ENCODE results near the gene PPM1H. TPM values are rescaled to one million over a fixed set of nuclear protein-coding genes. Genes with fewer than 3 reads are reported as not detected.

PPM1H gene
- total and polyA plus RNA-seq, 2 of the 8 experiments (the other 6 are each of a cell fraction or from before 2014, with no cell fraction given): 16.4 to 36.1 TPM

- DNase-seq (ENCODE audit: low read depth in 1 of 2, low spot score in 2 of 2): no peak
- H3K14ac ChIP-seq (ENCODE audit: insufficient read length): no peak overlapping the region
- H2BK120ac ChIP-seq (replicated peaks; ENCODE audit: low read depth, low read length): no peak overlapping the region
- no peak overlapping the region for H3K4me3 ChIP-seq (ENCODE audit: extremely low read depth in 1 of 4, insufficient read depth in 2 of 4, low read depth in 3 of 4, low read length in 4 of 4)
- no peak overlapping the region for H2AFZ ChIP-seq (ENCODE audit: low read length)
- H4K91ac ChIP-seq (replicated peaks; ENCODE audit: insufficient read length, low read length): no peak overlapping the region
- no peak overlapping the region for H3K56ac ChIP-seq (replicated peaks; ENCODE audit: insufficient read length, low read depth, low read length)
- H3K23me2 ChIP-seq (ENCODE audit: low read depth, low read length): no peaks in the 10 kb centered on the region
- H2BK12ac ChIP-seq (ENCODE audit: low read depth, low read length): no peak overlapping the region
- peaks cover 5% of the 10 kb centered on the region; the same call in 1 of the 2 replicates for H3K79me1 ChIP-seq (ENCODE audit: low read depth, low read length)
- H3K27me3 ChIP-seq (replicated peaks in 1 of 4; ENCODE audit: control insufficient read depth in 3 of 4, extremely low read depth in 1 of 4, insufficient read depth in 3 of 4, low read length in 3 of 4): no peaks in the 10 kb centered on the region
- peaks cover 0 to 9% (median 8%) of the 10 kb centered on the region in 4 experiments; a peak in 5 of 7 replicates for H3K4me1 ChIP-seq (replicated peaks in 1 of 4; ENCODE audit: control insufficient read depth in 3 of 4, insufficient read depth in 4 of 4, low read length in 3 of 4)
- H2BK20ac ChIP-seq (ENCODE audit: low read length): no peak overlapping the region
- H2AK5ac ChIP-seq (ENCODE audit: low read depth, low read length): no peak overlapping the region
- H2BK15ac ChIP-seq (ENCODE audit: low read length): no peak overlapping the region
- H4K5ac ChIP-seq (ENCODE audit: insufficient read length, low read depth, low read length): no peak overlapping the region
- no peaks in the 10 kb centered on the region for H3K9me3 ChIP-seq (ENCODE audit: insufficient read depth in 2 of 2, low read depth in 1 of 2, low read length in 1 of 2)
- no peak overlapping the region for H3K18ac ChIP-seq (ENCODE audit: extremely low read depth, low read length)
- H3K23ac ChIP-seq (ENCODE audit: insufficient read length): no peak overlapping the region
- WGBS, 2 experiments (ENCODE audit: extremely low coverage in 1 of 2, insufficient coverage in 1 of 2, insufficient read length in 1 of 2, insufficient replicate concordance in 2 of 2, low coverage in 1 of 2, low lambda C conversion rate in 2 of 2, missing lambda C conversion rate in 1 of 2): 90% methylated on average over 2 of the region's 2 CpGs; no CpG with 5 or more reads in 1 of the 2 experiments
- H3K36me3 ChIP-seq (ENCODE audit: control insufficient read depth in 2 of 4, insufficient read depth in 4 of 4, low read length in 3 of 4): no peaks in the 10 kb centered on the region
- H3K4ac ChIP-seq (replicated peaks; ENCODE audit: insufficient read length, low read depth, low read length): no peak overlapping the region
- no peak overlapping the region for H2BK5ac ChIP-seq (ENCODE audit: low read depth, low read length)
- ChIA-PET CTCF (ENCODE audit: partially characterized antibody) (interaction anchor here (1.6 to 3.8 kb wide), 2 partner anchors 12 to 111 kb away, joined by 5 to 15 read pairs; partner anchors contain the start of gene PPM1H), POLR2A (ENCODE audit: partially characterized antibody) (no interaction called here)
- peaks cover 0 to 2% of the 10 kb centered on the region in 2 experiments for H4K20me1 ChIP-seq (replicated peaks in 1 of 2; ENCODE audit: control insufficient read depth in 1 of 2, insufficient read depth in 2 of 2, low read length in 2 of 2)
- no peak overlapping the region for H4K8ac ChIP-seq (ENCODE audit: extremely low read depth, insufficient read depth, low read length)
- no peak overlapping the region for H3K9ac ChIP-seq (replicated peaks in 1 of 4; ENCODE audit: extremely low read depth in 1 of 4, low read depth in 3 of 4, low read length in 3 of 4)
- no peak for FAIRE-seq
- no peak overlapping the region for H3K4me2 ChIP-seq (ENCODE audit: insufficient read depth in 1 of 2, low read depth in 2 of 2, low read length in 2 of 2)
- H3K27ac ChIP-seq (ENCODE audit: low read depth, low read length): no peak overlapping the region
- H3K79me2 ChIP-seq (ENCODE audit: control insufficient read depth in 1 of 2, insufficient read depth in 2 of 2, low read length in 2 of 2): peaks cover 0 to 88% of the 10 kb centered on the region in 2 experiments; a peak in 2 of 4 replicates
- TF ChIP-seq TCF12 (IDR thresholded peaks at IDR 0.05; ENCODE audit: low read depth, low read length) (no peak), SIX5 (IDR thresholded peaks at IDR 0.05; ENCODE audit: low read depth, low read length) (no peak), TBP (IDR thresholded peaks at IDR 0.05; ENCODE audit: low read depth, low read length) (no peak), TAF7 (optimal IDR thresholded peaks at IDR 0.05; ENCODE audit: borderline replicate concordance, low read depth, low read length) (no peak), FOSL1 (IDR thresholded peaks at IDR 0.05; ENCODE audit: insufficient read depth, low read depth, low read length) (no peak), USF2 (IDR thresholded peaks at IDR 0.05; ENCODE audit: low read length) (no peak), GTF2F1 (IDR thresholded peaks at IDR 0.05; ENCODE audit: borderline replicate concordance, low read depth, low read length) (no peak), EGR1 (IDR thresholded peaks at IDR 0.05; ENCODE audit: borderline replicate concordance, low read depth, low read length) (no peak), GABPA (IDR thresholded peaks at IDR 0.05; ENCODE audit: borderline replicate concordance, insufficient read depth, low read length) (no peak), CTCF (IDR thresholded peaks at IDR 0.05; ENCODE audit: control extremely low read depth in 1 of 3, insufficient read depth in 1 of 3, low read depth in 1 of 3, low read length in 3 of 3) (no peak)
Measured at GRCh38 chr12:62924084-62924483, 10.9 kb downstream of the PPM1H start.
